Measurements from ENCODE around the gene UBE2L3.
"Not testable (repeated sequence)": the region's sequence is repeated elsewhere in the genome, so short reads cannot be mapped to it uniquely, and the experiment has no call there.

UBE2L3 gene

DNA sequence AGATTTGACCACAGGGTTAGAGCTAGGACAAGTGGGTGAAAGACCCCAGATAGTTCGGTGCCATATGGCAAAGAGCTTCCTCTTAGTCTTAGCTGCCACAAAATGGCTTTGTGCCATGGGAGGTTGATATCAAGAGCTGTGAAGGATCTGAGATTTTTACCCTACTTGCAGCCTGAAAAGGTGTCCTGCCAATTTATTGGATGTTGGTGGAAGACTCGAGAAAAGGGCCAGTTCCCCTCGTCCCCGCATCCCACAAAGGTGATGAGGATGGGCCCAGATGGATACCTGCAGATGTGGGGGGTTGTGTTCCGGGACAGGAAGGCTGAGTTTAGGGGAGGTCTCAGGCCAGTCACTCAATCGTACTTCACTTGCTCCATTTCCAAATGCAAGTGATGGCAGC lies 35.1 kb downstream of the UBE2L3 start:
- DNase-seq (ENCODE audit: low read depth) = no peak

GRCh38 chr22:21603973-21604372 lies 36.5 kb downstream of the UBE2L3 start:
- DNase-seq (ENCODE audit: low read depth) = no peak

- no peak for DNase-seq (ENCODE audit: low read depth)
These were observed 38.5 kb downstream of the UBE2L3 start for GRCh38 chr22:21605887-21606564.

GRCh38 chr22:21606775-21607174 lies 39.3 kb downstream of the UBE2L3 start:
- no peak for DNase-seq (ENCODE audit: low read depth)

- not testable (repeated sequence) for DNase-seq (ENCODE audit: low read depth)
These were observed 42.1 kb downstream of the UBE2L3 start for GRCh38 chr22:21609556-21610157.

- no peak for DNase-seq (ENCODE audit: low read depth)
These were observed 43.9 kb downstream of the UBE2L3 start for GRCh38 chr22:21611210-21611977.

DNA sequence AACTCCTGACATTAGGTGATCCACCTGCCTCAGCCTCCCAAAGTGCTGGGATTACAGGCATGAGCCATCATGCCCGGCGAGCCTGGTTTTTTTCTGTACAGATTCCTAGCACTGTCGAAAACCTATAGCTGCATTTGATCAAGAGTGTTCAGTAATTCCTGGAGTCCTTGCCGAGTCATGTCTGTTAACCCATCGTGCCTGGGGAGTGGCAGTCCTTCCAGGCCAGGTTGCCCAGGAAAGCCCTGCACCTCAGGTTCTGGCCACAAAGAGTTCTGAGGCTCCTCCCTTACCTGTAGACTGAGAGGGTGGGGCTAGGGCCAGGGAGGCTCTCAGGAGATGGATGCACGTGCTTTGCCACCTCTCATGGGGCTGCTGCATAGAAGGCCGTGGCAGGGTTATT lies 45.3 kb downstream of the UBE2L3 start:
- no peak for DNase-seq (ENCODE audit: low read depth)

GRCh38 chr22:21613553-21614233 lies 46.2 kb downstream of the UBE2L3 start:
- DNase-seq (ENCODE audit: low read depth) = no peak

GRCh38 chr22:21615731-21616130 lies 48.2 kb downstream of the UBE2L3 start:
- DNase-seq (ENCODE audit: low read depth) = no peak

DNA sequence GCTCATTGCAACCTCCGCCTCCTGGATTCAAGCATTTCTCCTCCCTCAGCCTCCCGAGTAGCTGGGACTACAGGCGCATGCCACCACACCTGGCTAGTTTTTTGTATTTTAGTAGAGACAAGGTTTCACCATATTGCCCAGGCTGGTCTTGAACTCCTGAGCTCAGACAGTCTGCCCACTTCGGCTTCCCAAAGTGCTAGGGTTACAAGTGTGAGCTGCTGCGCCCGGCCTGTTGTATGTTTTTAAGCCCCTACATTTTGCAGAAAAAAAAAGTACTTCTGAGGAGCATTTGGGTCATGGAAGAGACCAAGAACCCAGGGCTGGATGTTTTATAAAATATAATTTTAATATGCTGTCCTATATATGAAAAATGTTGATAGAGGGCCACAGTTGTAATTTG lies 49.8 kb downstream of the UBE2L3 start:
- not testable (repeated sequence) for DNase-seq (ENCODE audit: low read depth)

DNA sequence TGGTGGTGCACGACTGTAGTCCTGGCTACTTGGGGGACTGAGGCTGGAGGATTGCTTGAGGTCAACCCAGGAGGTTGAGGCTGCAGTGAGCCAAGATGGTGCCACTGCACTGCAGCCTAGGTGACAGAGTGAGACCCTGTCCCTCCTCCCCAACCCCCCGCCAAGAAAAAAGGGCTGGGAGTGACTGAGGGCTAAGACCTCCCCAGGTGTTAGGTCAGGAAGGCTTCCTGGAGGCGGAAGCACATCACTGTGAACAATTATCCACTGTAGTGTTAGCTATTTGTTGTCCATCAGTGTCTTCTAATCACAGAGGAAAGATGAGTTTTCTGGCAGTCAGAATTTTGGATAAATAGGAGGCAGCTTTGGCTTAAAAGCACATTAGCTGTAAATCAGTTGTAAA lies 53.5 kb downstream of the UBE2L3 start:
- DNase-seq (ENCODE audit: low read depth) = no peak

DNA sequence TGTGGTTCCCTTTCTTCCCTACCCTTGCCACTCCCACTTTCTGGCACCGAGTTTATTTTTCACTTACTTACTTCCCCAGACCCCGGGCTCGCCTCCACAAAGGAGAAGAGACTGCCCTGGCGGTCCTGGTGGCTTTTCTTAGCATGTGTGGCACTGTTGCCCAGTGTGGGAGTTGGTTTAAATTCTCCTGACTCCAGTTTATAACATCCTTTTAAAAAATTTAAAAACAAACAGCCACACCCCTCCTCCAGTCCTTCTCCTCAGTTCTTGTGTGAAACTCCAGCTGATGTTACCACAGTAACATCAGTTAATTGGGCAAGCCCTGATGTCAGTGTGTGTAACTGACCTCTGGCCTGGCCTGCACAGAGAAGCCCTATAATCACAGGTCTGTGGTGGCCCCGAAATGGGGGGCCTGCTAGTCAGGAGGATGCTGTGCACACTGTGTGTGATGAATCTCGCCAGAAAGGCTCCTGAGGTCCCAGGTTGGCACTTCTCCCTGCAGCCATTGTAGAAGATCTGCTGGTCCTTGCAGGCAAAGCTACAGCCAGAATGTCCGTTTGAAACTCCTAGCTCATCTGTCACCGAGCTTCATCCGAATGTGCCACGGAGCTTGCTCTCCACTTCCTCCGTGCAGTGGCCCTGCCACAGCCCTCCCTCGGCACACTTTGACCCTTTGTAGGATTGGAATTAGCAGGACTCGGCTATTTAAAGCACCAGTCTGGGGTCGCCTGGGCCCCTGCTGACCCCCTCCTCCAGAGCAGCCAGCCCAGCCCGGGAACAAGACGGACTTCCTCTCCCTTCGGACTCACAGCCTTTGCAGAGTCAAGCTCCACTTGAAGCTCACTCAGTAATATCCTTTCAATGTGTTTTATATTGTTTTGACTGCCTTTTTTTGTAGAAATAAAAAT lies 54.8 kb downstream of the UBE2L3 start:
- DNase-seq (ENCODE audit: low read depth) = peak; percentile 50

DNA sequence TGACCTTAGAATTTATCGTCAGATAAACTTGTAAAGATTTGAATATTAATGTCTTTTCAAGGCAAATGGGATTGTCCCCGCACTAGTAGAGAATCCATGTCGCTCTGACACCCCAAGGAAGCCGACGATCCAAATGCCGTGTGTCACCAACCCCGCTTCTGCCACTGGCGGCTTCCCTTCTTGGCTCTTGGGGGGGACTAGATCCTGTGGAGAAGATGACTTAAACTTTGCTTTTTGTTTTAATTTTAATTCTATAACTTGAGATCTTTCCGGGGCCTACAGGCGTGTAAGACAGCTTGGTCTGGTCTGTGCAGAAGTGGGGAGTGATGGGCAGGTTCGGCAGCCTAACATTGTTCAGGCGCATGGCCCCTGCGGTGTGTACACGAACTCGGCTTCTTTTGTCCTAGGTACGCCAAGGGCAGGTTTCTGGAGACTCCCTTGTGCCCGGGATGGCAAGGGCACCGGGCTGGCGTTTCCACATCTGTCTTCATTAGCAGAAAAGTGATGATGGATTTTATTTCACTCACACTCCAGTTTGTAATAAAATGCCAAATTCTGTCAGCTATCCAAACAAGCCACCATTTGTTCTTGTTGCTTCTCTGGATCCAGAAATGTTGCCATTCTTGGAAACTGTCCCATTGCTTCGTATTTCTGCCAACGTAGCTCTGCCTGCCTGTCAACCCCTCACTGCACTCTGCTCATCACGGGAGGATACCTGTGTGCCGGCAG lies 55.6 kb downstream of the UBE2L3 start:
- DNase-seq (ENCODE audit: low read depth) = peak; percentile 31

DNA sequence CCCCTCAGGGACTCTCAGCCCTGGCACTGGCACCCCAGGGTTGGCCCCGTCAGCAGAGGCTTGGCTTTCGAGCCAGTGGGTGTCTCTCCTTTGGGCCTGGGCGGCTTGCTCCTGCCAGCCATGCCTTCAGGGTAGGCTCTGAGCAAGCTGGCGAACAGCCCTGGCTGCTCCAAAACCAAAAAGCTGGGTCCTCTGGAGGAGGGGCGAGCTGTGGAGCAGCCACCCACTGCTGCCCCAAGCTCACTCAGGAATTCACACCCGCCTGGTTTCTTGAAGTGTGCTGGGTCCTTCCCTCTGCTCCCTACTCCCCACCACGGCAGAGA lies 56.1 kb downstream of the UBE2L3 start:
- no peak for DNase-seq (ENCODE audit: low read depth)

DNA sequence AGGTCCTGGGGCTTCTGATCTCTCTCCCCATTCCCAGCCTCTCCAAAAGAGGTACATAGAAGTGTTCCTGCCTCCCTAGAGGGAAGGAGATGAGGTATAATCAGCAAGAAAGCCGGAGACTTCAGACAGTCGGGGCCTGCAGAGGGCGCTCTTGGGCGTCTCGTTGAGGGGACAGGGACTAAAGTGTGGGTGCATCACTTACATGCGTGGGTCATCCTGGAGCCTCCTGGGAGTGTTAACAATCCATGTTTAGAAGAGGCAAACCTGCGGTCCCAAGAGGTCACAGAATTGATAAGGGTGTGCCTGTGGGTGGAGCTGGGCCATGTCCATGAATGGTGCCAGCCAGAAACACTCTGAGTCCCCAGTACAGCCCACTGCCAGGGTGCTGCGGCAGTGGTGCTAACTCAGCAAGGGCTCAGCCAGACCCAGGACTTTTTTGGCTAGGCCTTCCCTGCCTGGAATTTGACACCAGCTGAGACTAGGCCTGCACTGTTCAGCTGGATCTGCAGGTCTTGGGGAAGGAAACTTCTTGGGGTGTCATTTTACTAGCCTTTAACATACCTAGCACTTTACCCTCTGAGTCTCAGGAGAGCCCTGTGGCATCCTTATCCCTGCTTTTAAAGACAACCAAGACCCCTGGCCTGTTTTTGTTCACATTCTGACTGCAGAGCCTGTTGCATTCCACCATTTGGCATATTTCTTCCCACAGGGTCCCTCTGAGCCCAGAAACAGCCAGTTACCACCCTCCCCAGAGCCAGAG lies 56.8 kb downstream of the UBE2L3 start:
- DNase-seq (ENCODE audit: low read depth) = peak; percentile 49

DNA sequence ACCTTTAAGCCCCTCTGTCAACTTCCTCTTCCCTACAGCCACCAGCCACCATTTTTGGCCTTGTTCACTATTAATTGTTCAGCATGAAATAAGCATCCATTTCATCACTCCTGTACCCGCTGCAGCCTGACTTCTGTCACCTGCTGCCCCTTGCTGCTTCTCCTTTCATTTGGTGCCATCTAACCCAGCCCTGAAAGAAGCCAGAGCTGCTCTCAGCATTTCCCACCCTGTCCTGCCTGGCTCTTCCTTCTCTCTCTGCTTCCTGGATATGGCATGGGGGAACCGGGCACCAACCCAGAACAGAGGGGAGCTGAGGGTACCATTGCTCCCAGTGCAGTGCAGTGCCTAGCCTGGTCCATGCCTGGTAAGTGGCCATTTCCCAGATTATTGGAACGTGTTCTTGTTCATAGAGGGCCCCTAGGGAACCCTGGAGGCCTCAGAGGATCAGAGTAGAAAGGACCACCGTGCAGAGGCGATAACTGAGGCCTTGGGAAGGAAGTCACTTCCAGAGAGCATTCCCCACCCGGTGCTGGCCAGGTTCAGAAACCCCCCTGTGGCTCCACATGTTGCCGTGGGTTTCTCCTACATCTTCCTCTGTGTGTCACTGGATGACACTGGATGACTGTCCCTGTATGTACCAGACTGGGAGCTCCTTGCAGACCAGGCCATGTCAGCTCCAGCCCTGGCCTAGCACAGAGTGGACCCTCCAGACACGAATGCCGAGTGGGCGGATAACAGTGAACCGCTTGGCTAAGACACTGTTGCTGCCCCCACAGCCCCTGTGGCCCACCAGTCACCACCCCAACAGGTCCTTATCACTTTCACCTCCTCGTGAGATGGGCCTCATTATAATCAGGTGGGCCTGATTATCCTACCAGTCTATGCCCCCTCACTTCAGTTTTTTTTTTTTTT lies 57.6 kb downstream of the UBE2L3 start:
- DNase-seq (ENCODE audit: low read depth) = no peak

DNA sequence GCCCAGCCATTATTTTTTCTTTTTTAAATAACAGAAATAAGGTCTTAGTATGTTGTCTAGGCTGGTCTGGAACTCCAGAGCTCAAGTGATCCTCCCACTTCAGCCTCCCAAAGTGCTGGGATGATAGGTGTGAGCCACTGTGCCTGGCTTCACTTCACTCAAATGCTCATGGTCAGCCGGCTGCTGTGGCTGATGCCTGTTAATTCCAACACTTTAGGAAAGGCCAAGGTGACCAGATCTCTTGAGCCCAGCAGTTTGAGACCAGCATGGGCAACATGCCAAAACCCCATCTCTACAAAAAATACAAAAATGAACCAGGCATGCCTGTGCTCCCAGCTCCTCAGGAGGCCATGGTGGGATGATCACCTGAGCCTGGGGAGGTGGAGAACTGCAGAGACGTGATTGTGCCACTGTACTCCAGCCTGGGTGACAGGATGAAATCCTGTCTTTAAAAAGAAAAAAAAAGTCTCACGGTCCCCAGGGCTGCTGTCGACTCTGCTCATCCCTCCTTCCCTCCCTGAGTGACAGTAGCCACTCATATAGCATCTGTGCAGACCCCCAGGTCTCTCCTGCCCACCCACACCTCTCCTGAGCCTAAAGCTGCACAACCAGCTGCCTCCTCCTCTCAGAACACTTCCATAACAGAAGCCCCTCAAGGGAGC lies 58.7 kb downstream of the UBE2L3 start:
- no peak for DNase-seq (ENCODE audit: low read depth)

DNA sequence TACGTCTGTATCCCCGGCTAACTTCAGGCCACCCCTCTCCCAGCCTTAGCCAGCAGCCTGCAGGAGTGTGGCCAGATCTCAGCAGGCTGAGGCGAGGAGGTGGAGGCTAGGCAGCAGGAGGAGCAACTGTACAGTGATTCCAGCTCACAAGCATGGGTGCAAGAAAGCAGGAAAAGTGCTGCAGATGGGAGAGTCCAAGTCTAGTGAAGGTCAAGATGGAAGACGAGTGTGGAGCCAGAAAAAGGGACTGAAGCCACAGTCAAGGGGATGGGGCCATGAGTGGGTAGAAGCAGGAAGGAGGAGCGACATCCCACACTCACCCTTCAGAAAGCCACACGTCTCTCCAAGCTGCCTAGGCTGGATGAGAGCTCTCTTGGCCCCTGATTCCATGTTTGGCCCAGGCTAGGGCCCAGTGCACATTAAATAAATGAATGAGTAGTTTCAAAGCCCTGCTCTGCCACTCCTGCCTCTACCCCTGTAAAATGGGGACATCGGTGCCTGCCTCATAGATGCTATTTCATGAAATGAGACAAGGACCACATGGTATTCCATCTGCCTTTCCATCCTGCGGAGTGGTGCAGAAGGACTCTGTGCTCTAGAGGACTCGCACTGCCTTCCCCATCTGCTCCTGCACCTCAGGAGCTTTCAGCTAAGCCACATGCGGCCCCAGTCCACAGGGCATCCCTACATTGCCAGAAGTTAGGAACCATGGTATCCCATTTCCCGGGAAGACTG lies 59.4 kb downstream of the UBE2L3 start:
- DNase-seq (ENCODE audit: low read depth) = no peak

Data from fibroblast of gingiva (primary cell).